ENCODE data around the gene MTIF2.
"Not testable (repeated sequence)": the region's sequence is repeated elsewhere in the genome, so short reads cannot be mapped to it uniquely, and the experiment has no call there.

MTIF2 gene

GRCh38 chr2:55186837-55187236, 82.2 kb downstream of the MTIF2 start:
- not testable (repeated sequence) for DNase-seq
